Esophagus squamous epithelium (tissue), 4 donors: ENCODE results near the gene GRID2IP.

Experiments
- CTCF ChIP-seq, 6 experiments: fragments of 450-650 bp in 4 of 6; fragments of 200-600 bp in 2 of 6; sonication (generic) in 2 of 6; IDR thresholded peaks; one replicate each; pipeline ENCODE4 v1.5.1; 2016 to 2019; ENCODE audit warnings: antibody characterized with exemption in 6 of 6, mild to moderate bottlenecking in 4 of 6, moderate library complexity in 4 of 6
- POLR2A ChIP-seq, 4 donors: fragments of 450-650 bp; IDR thresholded peaks; one replicate each; pipeline ENCODE4 v1.6.1; 2017; ENCODE audit warnings: antibody characterized with exemption in 4 of 4, mild to moderate bottlenecking in 4 of 4, moderate library complexity in 3 of 4

DNA sequence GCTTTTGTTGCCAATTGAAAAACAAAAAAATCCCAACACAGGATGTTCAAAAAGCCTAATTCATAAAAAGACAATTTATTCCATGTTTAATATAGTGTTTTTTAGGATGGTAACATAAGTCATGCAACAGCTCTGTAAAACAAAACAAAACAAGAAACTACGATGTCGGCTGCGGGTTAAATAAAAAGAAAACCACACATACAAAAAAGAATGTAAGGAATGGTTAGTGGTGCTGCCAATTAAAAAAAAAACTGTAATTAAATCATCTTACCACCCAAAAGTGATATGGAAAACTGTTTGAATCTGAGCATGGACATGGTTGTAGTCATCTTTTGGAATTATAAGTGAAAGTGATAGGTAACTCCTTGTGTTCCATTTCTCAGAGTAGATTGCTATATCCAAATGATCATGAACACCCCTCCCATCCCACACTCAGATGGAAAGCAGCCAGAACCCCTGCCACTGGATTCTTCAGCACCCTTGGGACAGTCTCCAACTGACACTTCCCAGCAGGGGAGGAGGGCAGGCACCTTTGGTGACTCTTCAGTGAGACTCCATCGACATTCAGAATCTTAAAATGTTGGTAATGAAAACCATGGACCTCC is 89.2 kb downstream of the GRID2IP start:
- no peak for TF ChIP-seq POLR2A (IDR thresholded peaks at IDR 0.05)
- no peak for TF ChIP-seq CTCF (IDR thresholded peaks at IDR 0.05)
